ENCODE results near the gene ALPI.

DNA sequence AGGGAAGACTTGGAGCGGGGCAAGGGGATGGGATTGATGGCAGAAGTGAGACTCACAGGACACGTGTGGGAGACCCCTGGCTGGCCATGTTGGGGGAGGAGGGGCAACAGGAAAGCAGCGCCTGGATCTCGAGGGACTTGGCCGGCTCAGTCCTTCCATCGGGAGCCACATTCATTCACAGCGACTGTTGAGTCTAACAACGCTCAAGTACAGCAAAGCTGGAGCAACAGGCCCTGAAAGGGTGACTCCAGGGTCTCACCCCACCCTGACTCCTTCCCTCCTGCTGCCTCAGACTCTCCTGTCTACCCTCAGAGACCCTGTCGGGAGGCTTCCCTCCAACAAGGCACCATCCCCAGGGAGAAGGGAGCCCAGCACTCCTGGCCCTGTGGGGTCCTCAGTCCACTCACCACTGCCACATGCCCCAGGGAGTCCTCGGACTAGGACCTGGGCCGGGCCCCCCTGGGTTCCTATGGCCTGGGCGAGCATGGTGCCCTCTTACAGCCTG is 14.8 kb upstream of the ALPI start:
- TF ChIP-seq CTCF (IDR thresholded peaks at IDR 0.05; ENCODE audit: low read depth, low read length) = no peak
- TF ChIP-seq EZH2phosphoT487 (IDR thresholded peaks at IDR 0.05; ENCODE audit: low read depth) = no peak
